Central memory CD8-positive, alpha-beta T cell (primary cell): ENCODE measurements around the gene NDUFV2.

Experiments used
- ATAC-seq: fragments of 150-1000 bp; cut with Tn5 transposase; replicated peaks from 2 replicates; pipeline ENCODE4 v1.10.0; 2022; ENCODE audit warnings: mild to moderate bottlenecking, moderate FRiP score, moderate number of reproducible peaks; ENCODE audit not compliant: poor library complexity, severe bottlenecking; ENCODE audit errors: extremely low read depth
- DNase-seq, 2 donors: peaks; one replicate each; pipeline ENCODE4 v3.0.0; 2021; ENCODE audit warnings: low spot score in 2 of 2
- H3K27ac Mint-ChIP-seq: one replicate; pipeline ENCODE4 v1.8.0; 2022; ENCODE audit warnings: low read depth, mild to moderate bottlenecking, moderate library complexity, mixed read lengths
- H3K27me3 Mint-ChIP-seq: one replicate; pipeline ENCODE4 v1.8.0; 2022; ENCODE audit warnings: mixed read lengths
- H3K36me3 Mint-ChIP-seq: one replicate; pipeline ENCODE4 v1.8.0; 2022; ENCODE audit warnings: mild to moderate bottlenecking, moderate library complexity, mixed read lengths; ENCODE audit not compliant: insufficient read depth
- H3K4me1 Mint-ChIP-seq: one replicate; pipeline ENCODE4 v1.8.0; 2022; ENCODE audit warnings: mixed read lengths
- H3K4me3 Mint-ChIP-seq: one replicate; pipeline ENCODE4 v1.8.0; 2022; ENCODE audit warnings: mild to moderate bottlenecking, moderate library complexity, mixed read lengths
- H3K9me3 Mint-ChIP-seq: one replicate; pipeline ENCODE4 v1.8.0; 2022; ENCODE audit warnings: mixed read lengths

NDUFV2 gene

DNA sequence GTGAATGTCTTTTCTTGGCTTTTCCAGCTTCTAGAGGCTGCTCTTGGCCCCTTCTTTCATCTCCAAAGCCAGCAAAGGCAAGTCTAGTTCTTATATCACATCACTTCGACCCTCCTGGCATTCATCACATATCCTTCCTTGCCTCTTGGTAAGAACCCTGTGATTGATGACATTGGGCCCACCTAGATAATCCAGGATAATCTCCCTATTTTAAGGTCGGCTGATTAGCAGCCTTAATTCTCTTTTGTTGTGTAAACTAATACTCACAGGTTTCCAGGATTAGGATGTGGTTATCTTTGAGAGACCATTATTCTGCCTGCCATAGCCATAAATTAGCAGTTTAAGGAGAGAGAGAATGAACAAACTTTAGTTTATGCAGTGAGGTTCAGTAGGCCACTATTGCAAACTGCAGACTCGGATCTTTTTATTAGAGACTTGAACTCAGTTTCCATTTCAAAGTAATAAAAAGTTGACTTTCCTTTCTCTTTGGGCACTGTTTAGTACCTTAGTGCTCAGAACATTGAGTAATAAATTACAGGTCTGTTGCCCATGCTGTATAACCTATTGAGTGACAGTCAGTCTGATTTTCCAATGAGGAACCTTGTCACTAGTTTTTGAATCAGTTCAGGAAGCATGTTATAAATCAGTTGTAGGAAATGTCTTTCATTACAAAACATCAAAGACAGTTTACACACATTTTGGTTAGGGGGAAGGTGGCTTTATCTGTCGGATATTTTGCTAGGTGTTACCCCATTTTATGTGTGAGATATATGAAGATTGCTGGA, 4.5 kb downstream of the NDUFV2 start:
- Mint-ChIP-seq H3K4me1 (peaks cover 62% of the 10 kb centered on the region), H3K4me3 (peak overlapping the region; percentile 82), H3K27me3 (no peaks in the 10 kb centered on the region), H3K9me3 (no peaks in the 10 kb centered on the region), H3K36me3 (peaks cover 4% of the 10 kb centered on the region), H3K27ac (peak overlapping the region; percentile 90)
- DNase-seq (no peak), ATAC-seq (no peak)

DNA sequence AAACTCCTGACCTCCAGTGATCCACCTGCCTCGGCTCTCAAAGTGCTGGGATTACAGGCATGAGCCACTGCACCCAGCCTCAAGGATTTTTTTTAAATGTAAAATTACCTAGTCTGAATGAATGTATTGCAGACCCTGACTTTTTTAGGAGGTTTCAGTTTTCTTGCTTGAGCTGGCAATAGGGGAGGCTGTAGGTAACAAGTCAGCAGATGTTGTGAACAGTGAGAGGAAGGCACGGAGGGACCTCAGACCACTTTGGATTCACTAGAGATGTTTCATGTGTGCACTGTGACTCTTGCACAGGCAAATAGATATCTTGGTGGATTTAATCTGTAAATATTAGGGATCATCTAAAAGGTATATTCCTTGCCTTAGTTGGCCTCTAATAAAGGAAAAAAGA, 6.4 kb downstream of the NDUFV2 start:
- H3K9me3 Mint-ChIP-seq: no peaks in the 10 kb centered on the region

DNA sequence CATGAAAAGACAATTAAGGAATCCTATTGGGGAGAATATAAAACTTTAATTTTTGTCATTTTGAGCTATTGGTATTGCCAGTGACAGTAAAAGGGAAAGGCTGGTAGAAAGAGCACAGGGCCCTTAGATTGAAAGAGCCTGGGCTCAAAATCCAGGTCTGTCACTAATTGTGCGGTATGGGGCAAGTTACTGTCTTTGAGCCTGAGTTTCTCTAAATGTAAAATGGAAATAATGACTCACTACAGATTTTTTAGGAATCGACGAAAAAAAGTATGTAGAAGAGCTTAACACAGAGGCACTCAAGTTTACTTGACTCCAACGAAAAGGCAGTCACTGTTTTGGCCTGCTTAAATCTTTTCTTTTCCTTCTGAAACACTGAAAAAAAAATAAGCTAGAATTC, 7.0 kb downstream of the NDUFV2 start:
- Mint-ChIP-seq H3K27me3 (no peaks in the 10 kb centered on the region), H3K36me3 (peaks cover 7% of the 10 kb centered on the region), H3K27ac (peak overlapping the region; percentile 70), H3K4me3 (peak overlapping the region; percentile 23), H3K4me1 (peaks cover 62% of the 10 kb centered on the region), H3K9me3 (no peaks in the 10 kb centered on the region)
- ATAC-seq (no peak), DNase-seq (no peak)

More for the DNA sequence above, 6.4 kb downstream of the NDUFV2 start:
- no peak for DNase-seq
- peak overlapping the region; percentile 70 for H3K27ac Mint-ChIP-seq
- H3K36me3 Mint-ChIP-seq: peaks cover 7% of the 10 kb centered on the region
- ATAC-seq: no peak
- H3K4me3 Mint-ChIP-seq: peak overlapping the region; percentile 23
- no peaks in the 10 kb centered on the region for H3K27me3 Mint-ChIP-seq
- H3K4me1 Mint-ChIP-seq: peaks cover 68% of the 10 kb centered on the region

DNA sequence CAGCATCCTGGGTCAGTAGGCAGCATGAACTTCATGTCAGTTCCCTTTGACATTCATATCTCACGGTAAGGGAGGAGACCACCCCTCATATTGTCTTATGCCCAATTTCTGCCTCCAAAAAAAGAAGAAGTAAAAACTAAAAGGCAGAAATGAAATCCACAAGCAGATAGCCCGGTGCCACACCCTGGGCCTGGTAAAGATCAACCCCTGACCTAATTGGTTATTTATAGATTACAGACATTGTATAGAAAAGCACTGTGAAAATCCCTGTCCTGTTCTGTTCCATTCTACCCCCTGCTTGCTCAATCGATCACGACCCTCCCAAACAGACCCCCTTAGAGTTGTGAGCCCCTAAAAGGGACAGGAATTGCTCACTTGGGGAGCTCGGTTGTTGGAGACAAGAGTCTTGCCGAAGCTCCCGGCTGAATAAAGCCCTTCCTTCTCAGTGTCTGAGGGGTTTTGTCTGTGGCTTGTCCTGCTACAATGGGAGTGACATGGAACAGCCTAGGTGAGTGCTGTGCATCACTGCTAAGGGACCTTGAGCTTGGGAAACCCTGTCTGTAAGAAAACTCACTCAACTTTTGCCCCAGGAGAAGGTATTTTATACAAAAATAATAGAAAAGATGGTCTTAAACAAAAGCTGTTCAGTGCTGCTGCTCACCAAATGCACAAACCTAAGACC, 11.1 kb downstream of the NDUFV2 start:
- peak overlapping the region; percentile 48 for H3K4me3 Mint-ChIP-seq
- H3K27me3 Mint-ChIP-seq: no peaks in the 10 kb centered on the region
- peak overlapping the region; percentile 14 for H3K27ac Mint-ChIP-seq
- DNase-seq (no peak), ATAC-seq (no peak)
- no peaks in the 10 kb centered on the region for H3K9me3 Mint-ChIP-seq
- peaks cover 11% of the 10 kb centered on the region for H3K36me3 Mint-ChIP-seq
- peaks cover 54% of the 10 kb centered on the region for H3K4me1 Mint-ChIP-seq

DNA sequence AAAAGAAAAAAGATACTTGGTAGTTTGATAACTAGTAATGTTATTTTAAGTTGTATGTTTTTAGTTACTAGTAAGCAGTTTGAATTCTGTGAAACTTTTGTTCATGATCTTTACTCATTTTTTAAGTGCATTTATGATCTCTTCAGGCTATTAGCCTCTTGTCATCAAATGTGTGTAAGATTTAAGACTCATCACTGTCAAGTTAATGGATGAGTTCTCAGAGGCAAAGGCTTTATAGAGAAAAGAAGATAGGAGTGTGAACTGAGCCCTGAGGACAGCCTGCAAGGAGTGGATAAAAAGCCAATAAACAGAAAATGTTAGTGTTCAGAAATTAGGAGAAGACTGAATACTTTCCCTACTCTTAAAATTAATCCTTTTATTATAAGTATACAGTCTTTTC, 13.5 kb downstream of the NDUFV2 start:
- peak overlapping the region; percentile 79 for H3K4me3 Mint-ChIP-seq
- H3K36me3 Mint-ChIP-seq: peaks cover 15% of the 10 kb centered on the region
- H3K27ac Mint-ChIP-seq: peak overlapping the region; percentile 99
- ATAC-seq (no peak), DNase-seq (no peak)
- H3K9me3 Mint-ChIP-seq: no peaks in the 10 kb centered on the region
- peaks cover 62% of the 10 kb centered on the region for H3K4me1 Mint-ChIP-seq
- no peaks in the 10 kb centered on the region for H3K27me3 Mint-ChIP-seq

DNA sequence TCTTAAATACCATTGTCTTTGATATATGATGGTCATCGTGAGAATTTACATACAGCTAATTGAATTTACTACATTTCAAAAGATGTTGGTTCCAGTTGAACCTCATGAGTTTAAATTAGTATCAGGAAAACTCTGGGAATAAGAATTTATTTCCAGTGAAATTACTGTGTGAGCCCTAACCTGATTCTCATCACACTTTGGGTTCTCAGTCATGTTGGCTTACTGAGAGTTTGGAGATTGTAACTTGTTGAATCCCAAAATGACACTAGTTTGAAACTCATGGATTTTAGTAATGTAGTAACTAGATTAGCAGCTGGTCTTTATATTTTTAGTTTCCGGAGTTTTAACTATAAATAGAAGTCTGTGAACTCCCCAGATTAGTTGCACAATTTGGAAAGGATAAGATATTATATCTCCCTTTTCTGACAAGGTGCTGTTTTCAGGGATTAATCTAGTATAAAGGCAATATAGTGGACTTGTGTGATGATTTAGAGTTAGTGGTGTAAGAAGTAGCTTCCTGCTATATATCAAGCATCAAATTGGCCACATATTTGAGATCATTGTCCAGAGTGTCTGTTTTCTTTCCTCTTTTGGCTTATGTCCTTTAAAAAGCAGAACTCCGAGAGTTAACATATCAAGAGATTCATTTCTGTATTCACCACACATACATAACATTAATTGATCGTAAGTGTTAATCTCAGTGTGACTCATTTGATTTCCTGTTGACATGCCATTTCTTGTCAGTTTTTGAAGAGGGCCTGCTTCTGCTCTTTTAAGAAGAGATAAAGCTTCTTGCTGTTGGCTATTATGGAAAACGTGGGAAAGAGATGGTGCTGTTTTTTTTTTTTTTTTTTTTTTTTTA, 15.7 kb downstream of the NDUFV2 start:
- peak overlapping the region; percentile 99 for H3K27ac Mint-ChIP-seq
- H3K27me3 Mint-ChIP-seq: no peaks in the 10 kb centered on the region
- ATAC-seq: peak; percentile 63
- peak overlapping the region; percentile 78 for H3K4me3 Mint-ChIP-seq
- peaks cover 20% of the 10 kb centered on the region for H3K36me3 Mint-ChIP-seq
- no peaks in the 10 kb centered on the region for H3K9me3 Mint-ChIP-seq
- no peak for DNase-seq
- H3K4me1 Mint-ChIP-seq: peaks cover 58% of the 10 kb centered on the region

DNA sequence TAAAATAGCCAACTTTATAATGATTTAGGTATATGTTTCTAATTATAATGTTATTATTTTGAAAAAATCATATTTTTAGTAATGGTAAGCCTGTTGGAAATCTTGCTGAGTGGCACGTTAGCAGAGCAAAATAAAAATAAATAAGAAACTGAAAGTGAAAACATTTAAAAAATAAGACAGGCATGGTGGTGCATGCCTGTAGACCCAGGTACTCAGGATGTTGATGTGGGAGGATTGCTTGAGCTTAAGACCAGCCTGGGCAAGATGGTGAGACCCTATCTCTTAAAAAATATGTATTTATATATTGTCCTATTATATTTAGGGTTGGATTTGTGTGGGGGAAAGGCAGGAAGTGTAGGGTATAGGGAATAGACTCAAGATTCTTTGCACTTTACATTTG, 18.3 kb downstream of the NDUFV2 start:
- DNase-seq (no peak), ATAC-seq (no peak)
- H3K27me3 Mint-ChIP-seq: no peaks in the 10 kb centered on the region
- H3K27ac Mint-ChIP-seq: peak overlapping the region; percentile 99
- H3K36me3 Mint-ChIP-seq: peaks cover 34% of the 10 kb centered on the region
- peaks cover 56% of the 10 kb centered on the region for H3K4me1 Mint-ChIP-seq
- peak overlapping the region; percentile 34 for H3K4me3 Mint-ChIP-seq
- no peaks in the 10 kb centered on the region for H3K9me3 Mint-ChIP-seq

DNA sequence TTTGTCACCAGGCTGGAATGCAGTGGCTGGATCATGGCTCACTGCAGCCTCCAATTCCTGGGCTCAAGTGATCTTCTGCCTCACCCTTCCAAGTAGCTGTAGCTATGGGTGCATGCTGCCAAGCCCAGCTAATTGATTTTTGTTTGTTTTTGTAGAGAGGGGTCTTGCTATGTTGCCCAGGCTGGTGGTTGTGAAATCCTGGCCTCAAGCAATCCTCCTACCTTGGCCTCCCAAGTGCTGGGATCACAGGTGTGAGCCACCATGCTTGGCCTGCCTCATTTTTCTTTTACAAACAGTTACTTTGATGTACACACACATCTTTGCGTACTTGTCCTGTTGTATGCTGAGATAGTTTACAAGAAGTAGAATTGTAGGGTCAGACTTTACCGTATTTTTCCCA, 21.0 kb downstream of the NDUFV2 start:
- ATAC-seq (no peak), DNase-seq (no peak)
- Mint-ChIP-seq H3K27me3 (no peaks in the 10 kb centered on the region), H3K36me3 (peaks cover 48% of the 10 kb centered on the region), H3K27ac (peak overlapping the region; percentile 67), H3K9me3 (no peaks in the 10 kb centered on the region), H3K4me1 (peaks cover 38% of the 10 kb centered on the region), H3K4me3 (no peak overlapping the region)

DNA sequence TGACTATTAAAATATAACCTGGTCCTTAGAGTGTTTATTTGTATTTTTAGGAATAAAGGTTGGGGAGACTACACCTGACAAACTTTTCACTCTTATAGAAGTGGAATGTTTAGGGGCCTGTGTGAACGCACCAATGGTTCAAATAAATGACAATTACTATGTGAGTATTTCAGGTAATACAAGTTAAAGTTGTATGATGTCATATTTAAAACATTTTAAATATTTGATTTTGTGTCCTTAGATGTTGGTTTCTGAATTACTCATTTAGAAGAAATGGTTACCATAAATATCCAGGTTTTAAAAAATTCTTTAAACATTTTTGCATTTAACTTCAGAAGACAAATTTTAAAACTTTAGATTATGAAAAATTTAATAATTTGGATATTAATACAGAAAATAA, 22.3 kb downstream of the NDUFV2 start:
- DNase-seq: no peak
- peaks cover 56% of the 10 kb centered on the region for H3K36me3 Mint-ChIP-seq
- peaks cover 32% of the 10 kb centered on the region for H3K4me1 Mint-ChIP-seq
- no peaks in the 10 kb centered on the region for H3K9me3 Mint-ChIP-seq
- H3K27me3 Mint-ChIP-seq: no peaks in the 10 kb centered on the region
- no peak for ATAC-seq
- H3K4me3 Mint-ChIP-seq: no peak overlapping the region
- no peak overlapping the region for H3K27ac Mint-ChIP-seq

DNA sequence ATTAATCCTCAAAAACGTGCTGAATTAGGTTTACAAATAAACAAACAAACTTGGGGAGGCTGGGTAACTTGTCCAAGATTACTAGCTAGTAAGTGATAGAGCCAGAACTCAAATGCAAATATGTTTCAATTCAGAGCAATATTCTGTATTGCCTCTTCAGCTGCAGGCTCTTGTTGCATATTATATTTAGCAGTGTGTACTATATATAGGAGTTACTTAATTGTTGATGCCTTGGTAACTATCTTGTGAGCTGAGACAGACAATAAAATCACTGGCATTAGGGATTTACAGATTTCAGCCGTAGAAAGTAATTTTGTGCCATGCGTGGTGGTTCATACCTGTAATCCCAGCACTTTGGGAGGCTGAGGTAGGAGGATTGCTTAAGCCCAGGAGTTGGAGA, 23.8 kb downstream of the NDUFV2 start:
- Mint-ChIP-seq H3K27ac (no peak overlapping the region), H3K27me3 (no peaks in the 10 kb centered on the region), H3K4me1 (peaks cover 29% of the 10 kb centered on the region), H3K9me3 (no peaks in the 10 kb centered on the region), H3K36me3 (peaks cover 62% of the 10 kb centered on the region), H3K4me3 (no peak overlapping the region)
- no peak for DNase-seq
- no peak for ATAC-seq

DNA sequence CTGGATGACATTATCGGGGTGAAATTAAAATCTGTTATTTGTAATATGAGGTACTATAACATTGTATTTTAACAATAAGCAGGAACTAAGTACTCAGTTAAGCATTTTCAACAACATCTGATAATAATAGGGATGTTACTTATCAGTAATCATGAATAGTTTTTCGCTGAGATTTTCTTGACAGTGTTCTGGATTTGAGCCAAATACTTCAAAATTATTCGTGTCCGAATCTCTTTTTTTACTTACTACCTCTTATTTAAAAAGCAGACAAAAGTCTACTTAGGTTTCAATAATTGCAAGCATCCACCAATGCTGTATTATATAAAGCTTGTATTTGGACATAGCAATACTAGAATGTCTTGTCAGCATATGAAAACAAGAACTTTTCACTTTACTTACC, 27.7 kb downstream of the NDUFV2 start:
- Mint-ChIP-seq H3K4me1 (peaks cover 45% of the 10 kb centered on the region), H3K27ac (no peak overlapping the region), H3K27me3 (no peaks in the 10 kb centered on the region), H3K36me3 (peaks cover 63% of the 10 kb centered on the region), H3K4me3 (no peak overlapping the region), H3K9me3 (no peaks in the 10 kb centered on the region)
- no peak for ATAC-seq
- no peak for DNase-seq

DNA sequence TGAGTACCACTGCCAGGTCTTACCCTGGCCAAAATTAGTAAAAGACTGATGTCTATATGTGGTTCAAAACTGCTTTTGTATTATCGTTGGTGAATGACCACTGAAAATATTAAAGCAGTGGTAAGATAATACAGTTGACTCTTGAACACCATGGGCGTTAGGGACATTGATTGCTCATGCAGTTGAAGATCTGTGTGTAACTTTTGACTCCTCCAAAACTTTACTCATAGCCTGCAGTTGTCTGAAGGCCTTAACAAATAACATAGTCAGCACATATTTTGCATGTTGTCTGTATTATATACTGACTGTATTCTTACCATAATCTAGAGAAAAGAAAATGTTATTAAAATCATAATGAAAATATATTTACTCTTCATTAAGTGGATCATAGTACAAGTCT, 28.3 kb downstream of the NDUFV2 start:
- Mint-ChIP-seq H3K36me3 (peaks cover 62% of the 10 kb centered on the region), H3K27ac (no peak overlapping the region), H3K9me3 (no peaks in the 10 kb centered on the region), H3K4me1 (peaks cover 50% of the 10 kb centered on the region), H3K27me3 (no peaks in the 10 kb centered on the region), H3K4me3 (no peak overlapping the region)
- ATAC-seq (no peak), DNase-seq (no peak)
